ENCODE data around the gene LUC7L3. TPM values are rescaled to one million over a fixed set of nuclear protein-coding genes. Genes with fewer than 3 reads are reported as not detected.

LUC7L3 gene
- total RNA-seq, 1 experiment from 2014 or later: 154 TPM

DNA sequence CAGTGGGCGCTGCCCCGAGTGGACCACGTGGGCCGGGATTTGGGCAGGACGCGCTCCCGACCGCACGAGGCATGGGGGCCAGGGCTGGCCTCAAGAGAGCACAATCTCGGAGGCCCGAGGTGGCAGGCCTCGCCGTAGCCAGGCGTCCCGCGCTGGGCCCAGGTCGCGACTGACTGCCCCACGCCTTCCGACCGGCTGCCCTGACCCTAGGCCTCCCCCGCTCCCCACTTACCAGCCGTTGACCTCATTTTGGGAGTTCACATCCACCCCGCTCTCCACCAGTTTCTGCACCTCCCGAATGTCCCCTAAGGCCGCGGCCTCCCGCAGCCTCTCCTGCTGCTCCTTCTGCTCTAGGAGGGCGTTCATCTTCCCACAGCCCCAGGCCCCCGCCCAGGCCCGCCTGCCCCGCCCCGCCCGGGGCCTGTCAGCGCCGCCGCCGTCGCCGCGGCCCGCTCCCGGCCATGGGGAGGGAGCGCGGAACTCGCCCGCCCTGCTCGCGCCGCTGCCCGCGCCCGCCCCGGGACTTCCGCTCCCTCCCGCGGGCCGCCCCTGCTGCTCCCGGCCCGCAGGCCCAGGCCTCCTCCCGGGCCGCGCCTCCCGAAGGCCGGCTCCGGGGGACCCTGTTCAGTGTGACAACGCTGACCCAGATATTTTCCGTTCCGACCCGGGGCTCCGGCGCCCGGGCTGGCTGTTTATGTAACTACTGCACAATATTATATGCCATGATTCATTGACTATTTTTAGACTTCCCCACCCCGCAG is 11.9 kb upstream of the LUC7L3 start, which contains the start of gene ANKRD40:
TSS of gene ANKRD40 (minus strand) at position 626 of the 761 bp plus-strand sequence. CDS start at position 366, 260 bp downstream.
- Histone ChIP-seq H3K23ac (ENCODE audit: insufficient read length, low read depth, low read length) (no peak within 1 kb of the TSS), H3K27ac (ENCODE audit: insufficient read length, low read depth, low read length) (peak within 1 kb of the TSS; percentile 70), H4K91ac (ENCODE audit: insufficient read length, low read depth, low read length) (no peak within 1 kb of the TSS), H2BK20ac (ENCODE audit: low read depth, low read length, poor library complexity, severe bottlenecking) (no peak within 1 kb of the TSS), H4K8ac (replicated peaks; ENCODE audit: insufficient read length, low read depth, low read length) (peak within 1 kb of the TSS; percentile 97), H2BK120ac (ENCODE audit: low read depth, low read length, poor library complexity, severe bottlenecking) (no peak within 1 kb of the TSS), H4K5ac (ENCODE audit: insufficient read length, low read depth, low read length) (peak within 1 kb of the TSS; percentile 85), H2BK12ac (ENCODE audit: insufficient read length, low read depth, low read length) (no peak within 1 kb of the TSS), H2AFZ (ENCODE audit: low read length) (peak within 1 kb of the TSS; percentile 91), H3K79me2 (ENCODE audit: insufficient read depth, low read length) (no peaks in the 10 kb centered on the region), H3K4me2 (ENCODE audit: insufficient read depth, insufficient read length, low read length) (peak within 1 kb of the TSS; percentile 95), H3K18ac (ENCODE audit: insufficient read length, low read depth, low read length) (peak within 1 kb of the TSS; percentile 43), H3K4me1 (ENCODE audit: insufficient read depth, low read length) (no peaks in the 10 kb centered on the region; the same call in 1 of the 2 replicates), H3K27me3 (ENCODE audit: insufficient read depth, low read length) (no peaks in the 10 kb centered on the region), H3K9me3 (ENCODE audit: control insufficient read depth, low read depth, low read length) (no peaks in the 10 kb centered on the region), H3K23me2 (ENCODE audit: insufficient read length, low read depth, low read length, poor library complexity, severe bottlenecking) (peaks cover 5% of the 10 kb centered on the region), H3K14ac (ENCODE audit: insufficient read depth, low read length) (peak within 1 kb of the TSS; percentile 49), H2BK15ac (ENCODE audit: low read depth, low read length) (no peak within 1 kb of the TSS), H3K56ac (ENCODE audit: insufficient read length, low read depth, low read length) (no peak within 1 kb of the TSS), H3T11ph (ENCODE audit: low read length) (no peak within 1 kb of the TSS), H4K20me1 (ENCODE audit: control insufficient read depth, insufficient read depth, insufficient read length) (no peaks in the 10 kb centered on the region), H2BK5ac (ENCODE audit: insufficient read length, low read length) (no peak within 1 kb of the TSS), H3K4ac (ENCODE audit: low read depth, low read length) (no peak within 1 kb of the TSS), H3K9ac (ENCODE audit: extremely low read depth, insufficient read length, low read length) (peak within 1 kb of the TSS; percentile 85), H3K79me1 (ENCODE audit: insufficient read depth, low read depth, low read length, poor library complexity, severe bottlenecking) (peaks cover 6% of the 10 kb centered on the region), H2AK5ac (ENCODE audit: insufficient read length, low read length) (no peak within 1 kb of the TSS)
- TF ChIP-seq, protein P1, sequence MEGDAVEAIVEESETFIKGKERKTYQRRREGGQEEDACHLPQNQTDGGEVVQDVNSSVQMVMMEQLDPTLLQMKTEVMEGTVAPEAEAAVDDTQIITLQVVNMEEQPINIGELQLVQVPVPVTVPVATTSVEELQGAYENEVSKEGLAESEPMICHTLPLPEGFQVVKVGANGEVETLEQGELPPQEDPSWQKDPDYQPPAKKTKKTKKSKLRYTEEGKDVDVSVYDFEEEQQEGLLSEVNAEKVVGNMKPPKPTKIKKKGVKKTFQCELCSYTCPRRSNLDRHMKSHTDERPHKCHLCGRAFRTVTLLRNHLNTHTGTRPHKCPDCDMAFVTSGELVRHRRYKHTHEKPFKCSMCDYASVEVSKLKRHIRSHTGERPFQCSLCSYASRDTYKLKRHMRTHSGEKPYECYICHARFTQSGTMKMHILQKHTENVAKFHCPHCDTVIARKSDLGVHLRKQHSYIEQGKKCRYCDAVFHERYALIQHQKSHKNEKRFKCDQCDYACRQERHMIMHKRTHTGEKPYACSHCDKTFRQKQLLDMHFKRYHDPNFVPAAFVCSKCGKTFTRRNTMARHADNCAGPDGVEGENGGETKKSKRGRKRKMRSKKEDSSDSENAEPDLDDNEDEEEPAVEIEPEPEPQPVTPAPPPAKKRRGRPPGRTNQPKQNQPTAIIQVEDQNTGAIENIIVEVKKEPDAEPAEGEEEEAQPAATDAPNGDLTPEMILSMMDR (conservative IDR thresholded peaks at IDR 0.05): no peak
- peak within 1 kb of the TSS; percentile 97 to 99 (median 97) for H3K27ac Mint-ChIP-seq
- H3K27me3 Mint-ChIP-seq (ENCODE audit: low read depth): no peaks in the 10 kb centered on the region; the same call in 1 of the 2 replicates
- H3K9me3 Mint-ChIP-seq: no peaks in the 10 kb centered on the region
- H3K36me3 Mint-ChIP-seq (ENCODE audit: insufficient read depth in 1 of 3, low read depth in 3 of 3): peaks cover 10 to 20% (median 16%) of the 10 kb centered on the region in 3 experiments
- peak within 1 kb of the TSS; percentile 90 to 96 for H3K4me3 Mint-ChIP-seq
- peaks cover 23 to 25% of the 10 kb centered on the region in 2 experiments for H3K4me1 Mint-ChIP-seq
- peak; percentile 73 for DNase-seq
- WGBS (ENCODE audit: extremely low coverage, insufficient read length, low lambda C conversion rate): no CpG with 5 or more reads among the region's 74 CpGs
